Activated naive CD4-positive, alpha-beta T cell (primary cell): Measurements from ENCODE around the gene SNAPC4.
"Not testable (repeated sequence)": the region's sequence is repeated elsewhere in the genome, so short reads cannot be mapped to it uniquely, and the experiment has no call there.

Experiments
- DNase-seq, 4 experiments: peaks; one replicate each; lab custom pipeline; 2025; lab: John Stamatoyannopoulos, UW

The SNAPC4 gene

GRCh38 chr9:136407911-136408310 lies 7.9 kb upstream of the SNAPC4 start:
- DNase-seq = no peak

GRCh38 chr9:136407061-136407460 lies 7.1 kb upstream of the SNAPC4 start:
- not testable (repeated sequence) for DNase-seq

- DNase-seq = not testable (repeated sequence)
These were observed 5.9 kb upstream of the SNAPC4 start for GRCh38 chr9:136405904-136406303.

GRCh38 chr9:136405481-136405880 lies 5.5 kb upstream of the SNAPC4 start:
- no peak for DNase-seq

- DNase-seq = no peak
These were observed 4.8 kb upstream of the SNAPC4 start for GRCh38 chr9:136404801-136405136.

GRCh38 chr9:136403915-136404800 lies 4.2 kb upstream of the SNAPC4 start:
- DNase-seq = no peak

GRCh38 chr9:136403538-136403914 lies 3.6 kb upstream of the SNAPC4 start:
- no peak for DNase-seq

- DNase-seq = no peak
These were observed 2.1 kb upstream of the SNAPC4 start for GRCh38 chr9:136402067-136402466.

GRCh38 chr9:136401173-136401922 lies 1.4 kb upstream of the SNAPC4 start:
- DNase-seq = no peak

GRCh38 chr9:136399176-136400037 lies 563 bp downstream of the SNAPC4 start:
- no peak for DNase-seq

GRCh38 chr9:136398286-136398685 lies 1.7 kb downstream of the SNAPC4 start:
- DNase-seq = no peak

- no peak for DNase-seq
These were observed 2.3 kb downstream of the SNAPC4 start for GRCh38 chr9:136397643-136398042.

GRCh38 chr9:136396219-136396515 lies 3.8 kb downstream of the SNAPC4 start:
- DNase-seq = no peak

- no peak for DNase-seq
These were observed 4.4 kb downstream of the SNAPC4 start for GRCh38 chr9:136395345-136396218.

- no peak for DNase-seq
These were observed 5.0 kb downstream of the SNAPC4 start for GRCh38 chr9:136395020-136395340.

GRCh38 chr9:136394312-136395019 lies 5.5 kb downstream of the SNAPC4 start:
- no peak for DNase-seq

- no peak for DNase-seq
These were observed 6.4 kb downstream of the SNAPC4 start for GRCh38 chr9:136393531-136393930.

GRCh38 chr9:136392538-136393449 lies 7.2 kb downstream of the SNAPC4 start:
- no peak for DNase-seq

GRCh38 chr9:136391737-136392537 lies 8.0 kb downstream of the SNAPC4 start:
- no peak for DNase-seq
